DND-41 (cell line): ENCODE measurements around the gene CENPP.

Experiments
- ATAC-seq: fragments of 200-7000 bp; cut with Tn5 transposase; 3 replicates; pipeline ENCODE4 v1.9.1; 2021; ENCODE audit warnings: low read depth; ENCODE audit not compliant: insufficient read depth
- DNase-seq: peaks from one replicate; pipeline ENCODE4 v3.0.0-alpha.2; 2020
- H2AFZ ChIP-seq: 2 replicates; pipeline ENCODE4 v1.6.0; 2012; ENCODE audit warnings: low read depth, low read length
- H3K27ac ChIP-seq: 2 replicates; pipeline ENCODE4 v1.5.1; 2012; ENCODE audit warnings: low read length, inconsistent platforms
- H3K27me3 ChIP-seq: fragments of 200-600 bp; sonication (generic); 2 replicates; pipeline ENCODE4 v1.6.0; 2012; ENCODE audit warnings: low read length, mild to moderate bottlenecking, inconsistent platforms; ENCODE audit not compliant: insufficient read depth, poor library complexity
- H3K36me3 ChIP-seq: 2 replicates; pipeline ENCODE4 v1.5.1; 2012; ENCODE audit warnings: low read length, inconsistent platforms; ENCODE audit not compliant: insufficient read depth
- H3K4me1 ChIP-seq: 2 replicates; pipeline ENCODE4 v1.5.1; 2012; ENCODE audit warnings: mild to moderate bottlenecking, low read length; ENCODE audit not compliant: insufficient read depth
- H3K4me2 ChIP-seq: 2 replicates; pipeline ENCODE4 v1.6.0; 2012; ENCODE audit warnings: mild to moderate bottlenecking, moderate library complexity, low read length, inconsistent platforms; ENCODE audit not compliant: insufficient read depth
- H3K4me3 ChIP-seq, 2 experiments: fragments of 200-600 bp in 1 of 2; shearing (Covaris generic) in 1 of 2; 2 replicates each; pipeline ENCODE4 v1.5.1; 2012 to 2016; ENCODE audit warnings: inconsistent platforms in 2 of 2, low read length in 2 of 2, mild to moderate bottlenecking in 2 of 2, low read depth in 1 of 2, moderate library complexity in 1 of 2
- H3K79me2 ChIP-seq: 2 replicates; pipeline ENCODE4 v1.6.0; 2012; ENCODE audit warnings: low read length, inconsistent platforms; ENCODE audit not compliant: insufficient read depth
- H3K9ac ChIP-seq: 2 replicates; pipeline ENCODE4 v1.6.0; 2012; ENCODE audit warnings: low read depth, mild to moderate bottlenecking, inconsistent platforms, low read length, moderate library complexity
- H3K9me3 ChIP-seq: 2 replicates; pipeline ENCODE4 v1.5.1; 2012; ENCODE audit warnings: low read length, moderate library complexity, mild to moderate bottlenecking, inconsistent platforms; ENCODE audit not compliant: insufficient read depth, severe bottlenecking
- H4K20me1 ChIP-seq: 2 replicates; pipeline ENCODE4 v1.6.0; 2012; ENCODE audit warnings: low read length; ENCODE audit not compliant: insufficient read depth
- CTCF ChIP-seq: IDR thresholded peaks from 2 replicates; pipeline ENCODE4 v1.5.1; 2012; ENCODE audit warnings: borderline replicate concordance, low read length, moderate library complexity, mild to moderate bottlenecking; ENCODE audit not compliant: poor library complexity, severe bottlenecking; ENCODE audit errors: extremely low read depth
- EZH2 ChIP-seq: IDR thresholded peaks from 3 replicates; pipeline ENCODE4 v1.6.1; 2012; ENCODE audit warnings: borderline replicate concordance, low read depth, mild to moderate bottlenecking, moderate library complexity, low read length, inconsistent platforms; ENCODE audit not compliant: severe bottlenecking

Gene CENPP

GRCh38 chr9:92325269-92325990 lies at the start of gene CENPP, which contains the start of gene NOL8:
Gene CENPP, plus strand, starts transcription at chr9:92325953.
Gene NOL8, minus strand, starts transcription at chr9:92325350. Its CDS starts 1,189 bp downstream, at chr9:92324161.
- peak; percentile 85 for DNase-seq
- H3K36me3 ChIP-seq: peaks cover 26% of the 10 kb centered on the region

GRCh38 chr9:92276331-92277032 lies 49.3 kb upstream of the CENPP start:
- peaks cover 18% of the 10 kb centered on the region; the same call in 1 of the 2 replicates for H4K20me1 ChIP-seq
- H3K9me3 ChIP-seq: no peaks in the 10 kb centered on the region
- H3K4me1 ChIP-seq: no peaks in the 10 kb centered on the region
- H3K36me3 ChIP-seq: peaks cover 99% of the 10 kb centered on the region
- H3K27me3 ChIP-seq: no peaks in the 10 kb centered on the region
- peaks cover 24% of the 10 kb centered on the region; the same call in 1 of the 2 replicates for H3K79me2 ChIP-seq
- H3K4me2 ChIP-seq: no peak overlapping the region
- H3K27ac ChIP-seq: no peak overlapping the region
- H3K4me3 ChIP-seq: no peak overlapping the region
- TF ChIP-seq CTCF (no peak), EZH2 (no peak)
- no peak overlapping the region for H2AFZ ChIP-seq
- peak; percentile 42; the same call in 1 of the 3 replicates for ATAC-seq
- H3K9ac ChIP-seq: no peak overlapping the region
- no peak for DNase-seq

More at GRCh38 chr9:92325269-92325990, at the start of gene CENPP, which contains the start of gene NOL8:
- H2AFZ ChIP-seq: peak within 1 kb of the TSS; percentile 94
- no peaks in the 10 kb centered on the region; the same call in 1 of the 2 replicates for H4K20me1 ChIP-seq
- peak; percentile 90 for ATAC-seq
- H3K27me3 ChIP-seq: no peaks in the 10 kb centered on the region
- H3K4me3 ChIP-seq: peak within 1 kb of the TSS; percentile 85 to 96
- TF ChIP-seq CTCF (no peak), EZH2 (no peak)
- H3K27ac ChIP-seq: peak within 1 kb of the TSS; percentile 96
- H3K9ac ChIP-seq: peak within 1 kb of the TSS; percentile 84
- H3K9me3 ChIP-seq: no peaks in the 10 kb centered on the region
- H3K4me2 ChIP-seq: peak within 1 kb of the TSS; percentile 97
- peaks cover 41% of the 10 kb centered on the region for H3K4me1 ChIP-seq
- H3K79me2 ChIP-seq: peaks cover 75% of the 10 kb centered on the region

- no peak overlapping the region for H3K27ac ChIP-seq
- no peak overlapping the region for H2AFZ ChIP-seq
- no peak for TF ChIP-seq CTCF
- no peak for TF ChIP-seq EZH2
- no peaks in the 10 kb centered on the region for H3K27me3 ChIP-seq
- DNase-seq: no peak
- H3K4me1 ChIP-seq: no peaks in the 10 kb centered on the region
- H3K9me3 ChIP-seq: no peaks in the 10 kb centered on the region
- H3K36me3 ChIP-seq: peaks cover 99% of the 10 kb centered on the region
- no peak overlapping the region for H3K4me3 ChIP-seq
- H3K79me2 ChIP-seq: peaks cover 33% of the 10 kb centered on the region
- peaks cover 19% of the 10 kb centered on the region; the same call in 1 of the 2 replicates for H4K20me1 ChIP-seq
- H3K9ac ChIP-seq: no peak overlapping the region
- no peak for ATAC-seq
- H3K4me2 ChIP-seq: no peak overlapping the region
Observed at GRCh38 chr9:92278110-92278509, 47.6 kb upstream of the CENPP start.
